Activated CD4-positive, CD25-positive, alpha-beta regulatory T cell treated with anti-CD3 and anti-CD28 coated beads, Interleukin-2, amount 50 U/mL, for 16 hours (primary cell): Measurements from ENCODE around the gene CEP170.

Source experiments
- DNase-seq: peaks from one replicate; pipeline ENCODE4 v3.0.0-alpha.2; 2020; ENCODE audit warnings: low read depth, low spot score

Gene CEP170

DNA sequence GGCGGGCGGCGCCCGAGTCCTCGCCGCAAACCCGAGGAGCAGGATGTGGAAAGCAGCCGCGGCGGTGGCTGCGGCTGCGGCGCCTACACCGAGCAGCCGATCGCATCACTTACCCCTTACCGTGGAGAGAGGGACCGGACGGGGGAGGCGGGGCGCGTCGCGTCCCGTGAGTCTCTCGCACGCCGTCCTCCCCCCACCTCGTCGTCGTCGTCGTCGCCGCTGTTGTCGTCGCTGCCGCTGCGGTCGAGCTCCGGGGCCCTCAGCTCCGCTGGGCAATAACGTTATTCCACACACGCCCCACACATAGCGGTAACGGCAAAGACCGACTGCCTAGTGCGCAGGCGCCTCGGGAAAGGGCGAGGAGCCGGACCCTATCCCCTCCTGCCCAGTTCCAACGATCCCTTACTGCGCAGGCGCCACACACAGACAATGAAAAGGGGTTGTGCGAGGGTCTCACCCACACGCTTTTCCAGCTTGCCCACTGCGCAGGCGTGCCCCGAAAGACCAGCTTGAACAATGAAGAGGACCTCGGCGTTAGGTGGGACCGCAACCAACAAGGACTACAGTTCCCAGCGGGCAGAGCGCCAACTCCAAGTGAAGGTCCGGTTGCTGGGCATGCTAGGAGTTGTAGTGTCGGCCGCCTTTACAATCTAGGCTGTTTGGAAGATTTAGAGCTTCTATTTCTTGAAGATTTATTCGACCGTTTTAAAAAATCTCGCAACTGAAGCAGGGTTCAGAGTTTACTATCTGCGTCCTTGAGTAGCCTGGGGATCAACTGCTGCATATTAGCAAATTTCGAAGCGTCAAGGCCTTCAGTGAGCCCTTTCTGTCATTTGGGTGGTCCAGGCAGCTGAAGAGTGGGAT lies at the start of gene CEP170:
Gene CEP170 (minus strand): TSS at position 355 of the 864 bp plus-strand sequence. CDS start 30,001 bp downstream, outside the sequence.
- DNase-seq, result peak; percentile 74

GRCh38 chr1:243301059-243301458 lies 46.0 kb upstream of the CEP170 start:
- DNase-seq, result no peak

DNA sequence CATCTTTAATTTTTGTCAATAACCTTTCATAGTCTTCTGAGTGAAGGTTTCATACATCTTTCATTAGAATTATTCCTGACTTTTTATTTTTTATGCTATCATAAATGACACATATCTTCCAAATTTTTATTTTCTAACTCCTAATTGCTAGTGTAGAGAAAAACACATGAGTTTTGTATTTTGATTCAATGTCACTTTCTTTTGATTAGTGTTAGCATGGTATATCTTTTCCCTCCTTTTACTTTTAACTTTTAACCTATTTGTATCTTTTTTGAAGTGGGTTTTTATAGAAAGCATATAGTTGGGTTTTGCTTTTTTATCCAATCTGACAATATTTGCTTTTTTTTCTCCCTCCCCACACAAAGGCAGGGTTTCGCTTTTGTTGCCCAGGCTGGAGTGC lies 44.0 kb upstream of the CEP170 start:
- no peak for DNase-seq

- DNase-seq, result no peak
Observed at GRCh38 chr1:243294723-243295121, 39.6 kb upstream of the CEP170 start.

DNA sequence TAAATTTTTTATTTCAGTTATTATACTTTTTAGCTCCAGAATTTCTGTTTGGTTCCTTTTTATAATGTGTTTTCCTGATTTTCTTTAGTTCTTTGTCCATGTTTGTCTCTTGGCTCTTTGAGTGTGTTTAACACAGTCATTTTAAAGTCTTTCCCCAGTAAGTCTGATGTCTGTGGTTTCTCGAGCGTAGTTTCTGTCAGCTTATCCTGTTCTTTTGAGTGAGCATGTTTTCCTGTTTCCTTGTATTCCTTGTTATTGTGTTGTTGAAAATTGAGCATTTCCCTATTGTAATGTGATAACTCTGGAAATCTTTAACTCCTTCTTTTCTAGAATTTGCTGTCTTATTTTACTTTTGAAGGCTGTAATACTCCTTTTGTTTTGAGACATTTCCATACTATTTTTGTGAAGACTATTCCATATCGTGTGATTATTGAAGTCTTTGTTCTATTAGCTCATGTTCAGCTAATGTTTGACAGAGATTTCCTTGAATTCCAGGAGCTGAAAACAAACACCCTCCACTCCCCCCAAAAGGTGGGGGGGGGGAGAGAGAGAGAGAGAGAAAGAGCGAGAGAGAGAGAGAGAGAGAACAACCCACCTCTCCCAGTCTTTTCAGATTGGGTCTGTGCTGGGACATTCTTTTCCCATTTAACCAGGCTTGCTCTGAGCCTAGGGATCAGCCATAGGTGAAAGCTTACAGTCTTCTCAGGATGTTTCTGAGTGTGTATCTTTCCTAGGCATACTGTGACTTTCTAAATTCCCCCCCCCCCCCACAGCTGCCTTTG lies 39.1 kb upstream of the CEP170 start:
- DNase-seq, result no peak

DNA sequence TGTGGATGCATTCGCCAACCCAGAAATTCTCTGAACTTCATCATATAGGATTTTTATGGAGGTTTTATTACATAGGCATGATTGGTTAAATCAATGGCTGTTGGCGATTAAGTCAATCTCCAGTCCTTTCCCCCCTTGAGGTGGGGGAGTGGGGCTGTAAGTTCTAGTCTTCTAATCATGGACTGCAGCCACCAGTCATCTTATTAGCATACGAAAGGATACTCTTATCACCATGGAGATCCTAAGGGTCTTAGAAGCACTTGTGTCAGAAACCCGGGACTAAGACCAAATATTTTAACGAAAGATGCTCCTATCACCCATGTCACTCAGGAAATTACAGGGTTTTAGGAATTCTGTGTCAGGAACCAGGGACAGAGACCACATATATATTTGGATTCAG lies 37.0 kb upstream of the CEP170 start:
- no peak for DNase-seq

DNA sequence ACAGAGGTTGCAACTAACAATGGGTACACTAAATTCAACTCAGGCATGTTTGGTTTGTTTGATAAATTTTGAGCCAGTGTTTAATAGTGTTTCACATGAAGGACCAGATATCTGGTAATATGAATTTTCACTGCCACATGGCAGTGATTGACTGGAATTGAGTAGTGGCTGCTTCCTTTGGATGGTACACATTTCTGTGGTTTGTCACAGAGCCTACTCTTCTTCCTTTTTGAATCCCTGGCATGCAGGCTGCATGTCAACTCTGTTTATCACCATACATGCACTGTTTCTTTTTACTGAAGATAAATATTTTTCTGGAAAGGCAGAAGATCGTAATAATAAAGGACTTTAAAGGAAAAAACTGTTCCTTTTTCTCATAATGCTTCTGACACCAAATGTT lies 36.2 kb upstream of the CEP170 start:
- no peak for DNase-seq

- DNase-seq, result no peak
Observed at GRCh38 chr1:243288062-243288461, 33.0 kb upstream of the CEP170 start.

DNA sequence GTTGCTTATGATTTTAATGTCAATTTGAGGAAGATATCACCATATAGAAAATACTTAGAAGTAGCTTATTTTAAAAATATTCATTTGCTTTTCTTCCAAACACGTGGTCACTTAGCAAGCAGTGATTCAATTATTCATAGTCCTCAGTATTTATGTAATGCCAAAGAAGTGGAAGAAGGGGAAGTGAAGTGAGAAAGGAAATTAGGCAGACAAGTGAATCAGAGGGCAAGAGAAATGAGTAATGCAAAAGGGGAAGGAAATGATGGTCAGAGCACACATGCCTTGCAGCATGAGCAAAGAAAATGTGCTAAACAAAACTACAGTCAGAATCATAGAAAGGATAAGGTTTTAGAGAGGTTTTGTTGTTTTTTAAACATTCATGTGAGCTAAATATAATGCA lies 32.6 kb upstream of the CEP170 start:
- no peak for DNase-seq

GRCh38 chr1:243287123-243287460 lies 32.0 kb upstream of the CEP170 start:
- no peak for DNase-seq

DNA sequence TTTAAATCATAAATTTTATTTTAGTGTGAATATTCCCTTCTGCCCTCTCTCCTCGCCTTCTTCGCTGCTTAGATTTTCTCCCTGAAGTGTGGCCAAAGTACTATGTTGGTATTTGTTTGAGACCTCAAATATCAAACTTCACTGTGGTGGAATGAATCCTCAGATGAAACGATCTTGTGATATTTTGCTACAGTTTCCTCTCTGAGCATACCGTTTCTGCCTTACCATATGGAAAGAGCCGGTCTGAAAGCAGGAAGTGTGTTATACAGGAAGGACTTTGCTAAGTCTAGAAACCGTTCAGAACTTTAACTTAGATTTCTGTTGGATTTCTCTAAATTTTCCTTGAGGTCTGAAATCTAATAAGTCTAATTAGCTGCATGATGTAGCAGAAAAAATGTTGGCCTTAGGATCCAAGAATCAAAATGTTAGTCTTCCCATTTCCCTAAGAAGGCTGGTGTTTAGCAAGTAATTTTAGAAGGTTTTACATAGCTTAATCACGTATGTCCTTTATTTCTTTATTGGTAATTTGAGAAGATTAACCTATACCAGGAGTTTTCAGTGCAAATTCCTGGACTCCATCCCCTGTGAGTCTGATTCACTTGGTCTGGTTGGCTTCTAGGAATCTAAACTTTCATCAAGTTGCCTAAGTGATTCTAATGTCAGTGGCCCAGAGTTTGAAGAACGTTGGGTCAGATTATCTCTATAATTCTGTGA lies 31.5 kb upstream of the CEP170 start:
- DNase-seq, result no peak

- no peak for DNase-seq
Observed at GRCh38 chr1:243281672-243282071, 26.6 kb upstream of the CEP170 start.

DNA sequence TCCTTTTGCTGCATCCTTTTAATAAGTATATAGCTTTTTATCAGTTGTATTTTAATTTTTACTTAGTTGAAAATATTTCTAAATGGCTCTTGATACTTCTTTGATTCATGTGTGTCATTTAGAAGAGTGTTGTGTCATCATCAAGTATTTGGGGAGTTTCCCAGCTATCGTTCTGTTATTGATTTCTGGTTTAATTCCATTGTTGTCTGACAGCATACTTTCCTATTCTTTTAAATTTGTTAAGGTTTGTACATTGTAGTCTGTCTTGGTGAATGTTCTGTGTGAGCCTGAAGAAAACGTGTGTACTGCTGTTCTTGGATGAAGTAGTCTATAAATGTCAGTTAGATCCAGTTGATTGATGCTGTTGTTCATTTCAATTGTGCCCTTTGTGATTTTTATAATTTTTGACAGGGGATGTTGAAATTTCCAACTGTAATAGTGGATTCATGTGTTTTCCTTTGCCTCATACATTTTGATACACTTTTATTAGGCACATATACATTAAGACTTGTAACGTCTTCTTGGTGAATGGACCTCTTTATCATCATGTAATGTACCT lies 25.6 kb upstream of the CEP170 start:
- DNase-seq, result no peak

- DNase-seq, result no peak
Observed at GRCh38 chr1:243275316-243275715, 20.2 kb upstream of the CEP170 start.

GRCh38 chr1:243273945-243274344 lies 18.9 kb upstream of the CEP170 start:
- DNase-seq, result no peak

- DNase-seq, result no peak
Observed at GRCh38 chr1:243273506-243273905, 18.4 kb upstream of the CEP170 start.

DNA sequence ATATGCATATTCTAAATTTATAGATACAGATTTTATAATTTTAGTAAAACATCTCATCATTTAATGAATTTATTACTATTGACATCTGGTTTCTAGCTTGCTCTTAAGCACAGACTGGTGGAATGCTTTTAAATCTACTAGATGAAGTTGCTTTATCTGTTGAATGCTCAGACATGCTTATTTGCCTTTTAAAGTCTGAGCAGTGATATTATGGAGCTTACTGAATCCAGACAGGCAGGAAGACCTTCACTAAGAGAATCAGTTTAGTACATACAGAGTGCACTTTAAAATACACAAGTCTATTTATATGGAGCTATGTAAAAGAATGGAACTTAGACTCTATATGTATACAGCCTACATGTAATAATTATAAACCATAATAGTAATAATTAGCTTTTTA lies 17.3 kb upstream of the CEP170 start:
- no peak for DNase-seq

GRCh38 chr1:243271996-243272395 lies 16.9 kb upstream of the CEP170 start:
- DNase-seq, result no peak

- DNase-seq, result no peak
Observed at GRCh38 chr1:243270097-243270864, 15.2 kb upstream of the CEP170 start.

- DNase-seq, result no peak
Observed at GRCh38 chr1:243269461-243269801, 14.3 kb upstream of the CEP170 start.

GRCh38 chr1:243268751-243269460 lies 13.8 kb upstream of the CEP170 start:
- DNase-seq, result no peak
